Spinal cord (tissue), 10 donors: ENCODE data around the gene TMEM40. TPM values are rescaled to one million over a fixed set of nuclear protein-coding genes. Genes with fewer than 3 reads are reported as not detected.

Experiments used
- DNase-seq, 6 donors: peaks; one replicate each; pipeline versions ENCODE4 v3.0.0 to v3.0.0-alpha.2; 2013 to 2015; ENCODE audit warnings: low spot score in 6 of 6, low read depth in 4 of 6
- H3K27ac ChIP-seq: one replicate; pipeline ENCODE4 v1.5.1; 2013; ENCODE audit warnings: low read depth, low read length, control low read depth
- H3K27me3 ChIP-seq: one replicate; pipeline ENCODE4 v1.6.1; 2013; ENCODE audit warnings: low read length; ENCODE audit not compliant: control insufficient read depth, insufficient read depth
- H3K36me3 ChIP-seq: one replicate; pipeline ENCODE4 v1.6.1; 2013; ENCODE audit warnings: low read length; ENCODE audit not compliant: control insufficient read depth, insufficient read depth
- H3K4me1 ChIP-seq: one replicate; pipeline ENCODE4 v1.6.1; 2013; ENCODE audit warnings: low read length; ENCODE audit not compliant: control insufficient read depth, insufficient read depth
- H3K4me3 ChIP-seq: one replicate; pipeline ENCODE4 v1.5.1; 2013; ENCODE audit warnings: low read depth, low read length, control low read depth
- H3K9me3 ChIP-seq: one replicate; pipeline ENCODE4 v1.6.1; 2013; ENCODE audit warnings: low read length; ENCODE audit not compliant: control insufficient read depth, insufficient read depth
- WGBS: methylation state at CpG from one replicate; pipeline ENCODE4 v1.1.5; 2013; ENCODE audit warnings: missing lambda C conversion rate; ENCODE audit not compliant: insufficient coverage; 5-methylcytosine and 5-hydroxymethylcytosine counted together
- polyA plus RNA-seq, 2 donors: library from polyadenylated mRNA; unstranded; fragments of 120-200 nt; gene quantifications; one replicate each; pipeline ENCODE4 v1.2.1, GENCODE V29; 2013; ENCODE audit not compliant: insufficient read length in 2 of 2
- total RNA-seq, 2 donors: library from RNA; depleted of rRNA in 1 of 2; stranded (reverse); fragments of 120-200 nt in 1 of 2; fragments of >200 nt in 1 of 2; gene quantifications; one replicate each; pipeline versions ENCODE4 v1.2.3 to v1.2.4, GENCODE V29; 2013 to 2014
- donor health status: healthy.

The TMEM40 gene
- total and polyA plus RNA-seq, 4 donors: 0.20 to 0.50 (median 0.44) TPM; not detected in 1

DNA sequence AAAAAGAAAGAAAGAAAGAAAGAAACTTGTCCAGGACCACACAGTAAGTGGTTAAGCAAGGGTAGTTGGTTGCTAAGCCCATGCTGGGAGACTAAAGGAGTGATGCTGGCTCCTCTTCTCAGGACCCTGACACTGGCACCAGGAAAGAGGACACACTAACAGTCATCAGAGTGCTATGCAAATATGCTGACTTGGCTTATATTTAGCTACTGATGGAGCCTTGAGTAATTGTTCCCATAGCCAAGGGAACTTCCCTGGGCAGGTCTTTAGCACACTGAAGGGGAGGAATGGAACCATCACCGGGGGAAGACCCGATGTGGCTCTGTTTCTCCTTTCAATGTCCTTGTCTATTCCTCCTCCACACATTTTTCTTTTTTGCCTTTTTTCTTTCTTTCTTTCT, 6.2 kb downstream of the TMEM40 start:
- no CpG with 5 or more reads among the region's 2 CpGs for WGBS
- Histone ChIP-seq H3K9me3 (no peaks in the 10 kb centered on the region), H3K36me3 (no peaks in the 10 kb centered on the region)

DNA sequence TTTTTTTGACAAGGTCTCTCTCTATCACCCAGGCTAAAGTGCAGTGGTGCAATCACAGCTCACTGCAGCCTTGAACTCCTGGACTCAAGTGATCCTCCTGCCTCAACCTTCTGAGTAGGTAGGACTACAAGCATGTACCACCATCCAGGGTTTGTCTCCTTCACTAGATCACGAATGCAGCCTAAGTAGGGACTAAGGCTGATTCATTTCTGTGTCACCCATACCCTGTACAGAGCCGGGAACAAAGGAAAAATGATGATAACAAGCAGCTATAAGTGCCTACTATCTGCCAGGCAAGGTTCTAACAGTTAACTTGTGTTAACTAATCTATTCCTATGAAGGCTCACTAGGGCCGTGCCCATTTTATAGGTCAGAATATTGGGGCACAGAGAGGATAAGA, 7.0 kb downstream of the TMEM40 start:
- no peaks in the 10 kb centered on the region for H3K4me1 ChIP-seq
- H3K36me3 ChIP-seq: no peaks in the 10 kb centered on the region
- no peaks in the 10 kb centered on the region for H3K9me3 ChIP-seq
- H3K4me3 ChIP-seq: no peak overlapping the region
- DNase-seq: no peak
- no peak overlapping the region for H3K27ac ChIP-seq
- no peaks in the 10 kb centered on the region for H3K27me3 ChIP-seq
- WGBS: 100% methylated on average over 1 of the region's 3 CpGs

More for the DNA sequence above, 6.2 kb downstream of the TMEM40 start:
- no peak overlapping the region for H3K4me3 ChIP-seq
- H3K4me1 ChIP-seq: no peaks in the 10 kb centered on the region
- H3K27ac ChIP-seq: no peak overlapping the region
- no peaks in the 10 kb centered on the region for H3K27me3 ChIP-seq
- DNase-seq: no peak

DNA sequence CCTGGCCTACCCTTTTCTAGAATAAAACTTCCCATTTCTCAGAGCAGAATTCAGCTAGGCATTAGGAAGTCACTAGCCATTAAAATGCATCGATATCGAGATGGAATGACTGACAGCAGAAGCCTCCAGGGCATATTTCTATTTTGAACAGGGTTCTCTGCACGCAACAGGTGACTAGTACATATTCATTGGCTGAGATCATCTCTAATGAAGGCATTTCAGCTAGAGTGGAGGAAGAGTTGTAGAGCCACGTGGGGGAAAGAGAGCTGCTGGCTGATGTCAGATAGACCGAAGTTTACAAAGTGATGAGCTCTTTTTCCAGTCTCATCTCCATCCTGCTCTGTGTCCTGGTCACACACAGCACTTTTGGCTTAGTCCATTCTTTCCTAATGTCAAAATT, 7.5 kb downstream of the TMEM40 start:
- no peaks in the 10 kb centered on the region for H3K9me3 ChIP-seq
- H3K36me3 ChIP-seq: no peaks in the 10 kb centered on the region
- no peak overlapping the region for H3K4me3 ChIP-seq
- WGBS: 93% methylated on average over 5 of the region's 5 CpGs
- H3K27me3 ChIP-seq: no peaks in the 10 kb centered on the region
- H3K27ac ChIP-seq: no peak overlapping the region
- no peaks in the 10 kb centered on the region for H3K4me1 ChIP-seq
- no peak for DNase-seq

DNA sequence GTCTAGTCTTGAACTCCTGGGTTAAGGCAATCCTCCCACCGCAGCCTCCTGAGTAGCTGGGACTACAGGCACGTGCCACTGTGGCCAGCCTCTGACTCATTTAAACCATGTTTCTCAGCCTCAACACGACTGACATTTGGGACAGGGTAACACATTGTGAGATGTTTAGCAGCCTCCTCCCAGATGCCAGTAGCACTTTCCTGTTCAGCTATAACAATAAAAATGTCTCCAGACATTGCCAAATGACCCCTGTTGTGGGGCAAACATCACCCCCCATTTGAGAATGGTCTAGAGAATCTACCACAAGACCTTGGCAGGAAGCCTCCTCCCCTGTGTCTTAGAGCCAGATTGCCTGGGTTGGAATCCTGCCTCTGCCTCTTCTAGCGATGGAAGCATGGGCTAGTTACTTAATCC, 8.4 kb downstream of the TMEM40 start:
- Histone ChIP-seq H3K36me3 (no peaks in the 10 kb centered on the region), H3K27ac (no peak overlapping the region), H3K4me3 (no peak overlapping the region), H3K9me3 (no peaks in the 10 kb centered on the region), H3K27me3 (no peaks in the 10 kb centered on the region), H3K4me1 (no peaks in the 10 kb centered on the region)
- DNase-seq: no peak
- 83% methylated on average over 2 of the region's 4 CpGs for WGBS

DNA sequence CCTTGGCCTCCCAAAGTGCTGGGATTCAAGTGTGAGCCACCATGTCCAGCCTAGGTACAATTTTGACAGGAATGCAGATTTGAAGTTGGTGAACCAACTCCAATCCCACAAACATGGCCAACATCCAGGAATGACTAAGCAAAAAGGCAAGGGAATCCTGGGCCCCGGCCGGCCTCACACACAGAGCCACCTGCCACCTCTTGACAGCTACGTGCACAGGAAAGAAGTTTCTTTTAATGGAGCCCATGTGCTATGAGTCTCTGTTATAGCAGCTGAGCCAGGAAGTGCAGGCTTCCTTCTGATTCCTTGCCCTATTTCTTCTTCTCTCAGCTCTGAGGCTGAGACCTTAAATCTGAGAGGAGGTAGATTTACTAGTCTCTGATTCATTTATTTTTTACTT, 8.8 kb downstream of the TMEM40 start:
- Histone ChIP-seq H3K4me3 (no peak overlapping the region), H3K9me3 (no peaks in the 10 kb centered on the region), H3K27me3 (no peaks in the 10 kb centered on the region), H3K4me1 (no peaks in the 10 kb centered on the region), H3K36me3 (no peaks in the 10 kb centered on the region), H3K27ac (no peak overlapping the region)
- no CpG with 5 or more reads among the region's 3 CpGs for WGBS
- DNase-seq: no peak

DNA sequence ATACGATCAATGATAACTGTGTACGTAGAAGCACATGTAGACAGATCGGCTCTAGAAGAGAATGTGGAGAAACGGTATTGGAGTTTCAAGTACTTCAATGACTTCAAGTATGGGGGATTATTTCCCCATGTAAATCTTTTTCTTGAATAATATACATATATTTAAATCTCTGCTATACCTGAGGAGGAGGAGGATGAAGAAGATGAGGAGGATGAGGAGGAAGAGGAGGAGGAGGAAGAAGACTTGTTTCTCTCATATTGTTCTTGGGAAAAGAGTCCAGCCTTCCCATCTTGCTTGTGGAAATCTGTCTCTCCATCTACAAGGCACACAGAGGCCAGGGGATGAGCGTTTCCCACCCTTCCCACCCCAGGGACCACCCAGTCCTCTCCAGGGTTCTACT, 10.6 kb downstream of the TMEM40 start:
- H3K27me3 ChIP-seq: no peaks in the 10 kb centered on the region
- no peak overlapping the region for H3K4me3 ChIP-seq

DNA sequence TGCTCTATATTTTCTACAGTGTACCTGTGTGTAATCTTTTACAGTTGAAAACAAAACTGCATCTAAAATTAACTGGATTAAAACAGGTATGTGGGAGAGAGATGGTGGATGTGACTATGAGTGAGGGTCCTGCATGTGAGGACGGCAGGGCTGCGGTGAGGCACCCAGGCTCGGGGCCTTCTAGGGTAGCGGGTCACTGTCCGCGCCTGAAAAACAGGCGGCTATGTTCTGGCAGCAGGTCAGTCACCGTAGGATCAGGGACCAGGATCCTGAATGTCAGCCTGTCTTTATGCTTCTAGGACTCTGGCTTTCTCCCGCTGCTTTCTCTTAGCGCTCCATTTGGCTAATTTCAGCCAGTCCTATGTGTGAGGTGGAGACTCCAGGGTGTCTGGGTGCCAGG, 12.6 kb downstream of the TMEM40 start:
- Histone ChIP-seq H3K4me1 (no peaks in the 10 kb centered on the region), H3K27ac (no peak overlapping the region), H3K36me3 (no peaks in the 10 kb centered on the region), H3K4me3 (no peak overlapping the region), H3K27me3 (no peaks in the 10 kb centered on the region), H3K9me3 (no peaks in the 10 kb centered on the region)
- WGBS: 74% methylated on average over 10 of the region's 10 CpGs
- no peak for DNase-seq

More for the DNA sequence above, 10.6 kb downstream of the TMEM40 start:
- no peaks in the 10 kb centered on the region for H3K4me1 ChIP-seq
- no CpG with 5 or more reads among the region's 5 CpGs for WGBS
- H3K9me3 ChIP-seq: no peaks in the 10 kb centered on the region
- no peak overlapping the region for H3K27ac ChIP-seq
- H3K36me3 ChIP-seq: no peaks in the 10 kb centered on the region
- DNase-seq: no peak

DNA sequence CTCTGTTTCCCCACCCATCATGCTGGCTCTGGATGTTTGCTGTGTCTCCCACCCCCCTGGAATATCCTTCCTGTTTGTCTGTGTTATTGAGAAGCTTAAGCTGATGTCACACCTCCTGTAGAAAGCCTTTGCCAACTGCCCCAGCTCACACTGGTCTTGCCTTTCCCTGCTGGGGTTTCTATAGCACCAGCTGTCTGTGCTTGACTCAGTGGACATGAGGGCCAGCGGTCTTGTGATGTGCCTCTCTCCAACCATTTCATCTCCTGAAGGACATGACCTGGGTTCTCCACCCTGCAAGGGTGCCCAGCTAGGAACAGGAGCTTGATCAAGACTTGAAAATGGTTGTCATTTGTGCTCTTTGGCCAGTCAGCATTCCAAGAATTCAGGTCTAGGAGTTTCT, 14.7 kb downstream of the TMEM40 start:
- Histone ChIP-seq H3K27me3 (no peaks in the 10 kb centered on the region), H3K4me3 (no peak overlapping the region), H3K36me3 (no peaks in the 10 kb centered on the region), H3K9me3 (no peaks in the 10 kb centered on the region), H3K4me1 (no peaks in the 10 kb centered on the region), H3K27ac (no peak overlapping the region)
- 80% methylated on average over 1 of the region's 1 CpG for WGBS
- DNase-seq: no peak

DNA sequence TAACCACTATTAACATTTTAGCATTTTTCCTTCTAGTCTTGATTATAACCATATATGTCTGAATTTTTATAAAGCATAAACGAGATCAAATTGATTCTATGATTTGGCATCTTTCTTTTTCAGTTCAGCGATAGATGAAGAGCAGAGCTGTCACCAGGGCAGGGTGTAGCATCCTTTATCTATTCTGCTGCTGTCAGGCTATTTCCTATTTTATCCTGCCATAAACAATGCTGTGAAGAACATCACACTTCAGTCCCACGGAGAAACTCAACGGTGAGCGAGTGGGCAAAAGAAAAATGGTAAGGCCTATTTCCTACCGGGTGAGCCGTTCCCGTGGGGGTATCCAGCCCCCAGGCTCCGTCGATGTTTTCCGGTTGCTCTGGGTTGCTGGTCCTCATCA, 15.5 kb downstream of the TMEM40 start:
- Histone ChIP-seq H3K4me3 (no peak overlapping the region), H3K36me3 (no peaks in the 10 kb centered on the region), H3K27me3 (no peaks in the 10 kb centered on the region), H3K27ac (no peak overlapping the region), H3K4me1 (no peaks in the 10 kb centered on the region), H3K9me3 (no peaks in the 10 kb centered on the region)
- DNase-seq: no peak
- WGBS: 73% methylated on average over 9 of the region's 11 CpGs

DNA sequence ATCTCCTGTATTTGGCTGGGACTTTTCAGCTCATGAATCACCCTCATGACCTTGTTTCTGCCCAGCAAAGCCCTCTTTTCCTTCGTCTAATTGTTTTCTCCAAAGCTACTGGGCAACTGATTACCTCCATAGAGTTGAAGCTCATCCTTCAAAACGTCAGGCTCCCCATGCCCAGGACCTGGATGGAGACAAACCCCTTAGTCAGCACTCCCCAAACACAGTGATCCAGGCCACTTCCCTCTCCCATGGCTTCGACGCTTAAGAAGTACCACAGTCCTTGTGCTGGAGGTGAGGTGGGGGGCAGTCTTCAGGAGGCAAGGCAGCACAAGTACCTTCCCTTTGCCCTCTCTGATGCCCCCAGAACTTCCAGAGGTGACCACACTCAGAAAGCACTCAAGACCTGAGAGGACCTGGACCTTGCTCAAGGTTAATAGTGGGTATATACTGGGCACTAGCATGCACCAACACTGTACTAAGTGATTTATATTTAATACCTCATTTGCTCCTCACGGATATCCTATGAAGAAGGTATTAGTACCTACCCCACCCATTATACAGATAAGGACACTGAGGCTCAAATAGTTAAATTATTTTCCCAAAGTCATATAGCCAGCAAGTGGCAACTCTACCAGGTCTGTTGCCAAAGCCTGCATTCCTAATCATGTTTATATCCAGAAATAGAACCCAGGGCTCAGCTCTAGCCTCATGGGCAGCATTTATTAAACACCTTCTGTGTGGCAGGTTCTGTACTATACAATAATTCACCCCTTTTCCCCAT, 16.5 kb downstream of the TMEM40 start:
- H3K27ac ChIP-seq: no peak overlapping the region
- H3K9me3 ChIP-seq: no peaks in the 10 kb centered on the region
- H3K4me1 ChIP-seq: no peaks in the 10 kb centered on the region
- WGBS: 55% methylated on average over 3 of the region's 5 CpGs
- H3K36me3 ChIP-seq: no peaks in the 10 kb centered on the region
- DNase-seq: no peak
- H3K4me3 ChIP-seq: no peak overlapping the region
- H3K27me3 ChIP-seq: no peaks in the 10 kb centered on the region
